BLaER1 treated with 17β-estradiol and CSF1 and Interleukin-3, amounts not matched to agents 10 nM and 100 nM (cell line): ENCODE measurements around the gene KCNK18.
A peak's percentile ranks its signal among the peaks of the same experiment; 100 is the strongest.
"Not testable (repeated sequence)": the region's sequence is repeated elsewhere in the genome, so short reads cannot be mapped to it uniquely, and the experiment has no call there.

Experiments
- H3K27ac ChIP-seq, 11 experiments: shearing (Covaris generic); formaldehyde crosslinking; 2 replicates each; pipeline ENCODE4 v1.8.1; 2022
- H3K27me3 ChIP-seq, 11 experiments: shearing (Covaris generic); formaldehyde crosslinking; 2 replicates each; pipeline ENCODE4 v1.8.1; 2022
- H3K36me3 ChIP-seq, 11 experiments: shearing (Covaris generic); formaldehyde crosslinking; 2 replicates each; pipeline ENCODE4 v1.8.1; 2022
- H3K4me1 ChIP-seq, 10 experiments: shearing (Covaris generic); formaldehyde crosslinking; 2 replicates each; pipeline ENCODE4 v1.8.1; 2022
- H3K4me2 ChIP-seq, 11 experiments: shearing (Covaris generic); formaldehyde crosslinking; 2 replicates each; pipeline ENCODE4 v1.8.1; 2022
- H3K4me3 ChIP-seq, 10 experiments: shearing (Covaris generic); formaldehyde crosslinking; 2 replicates each; pipeline ENCODE4 v1.8.1; 2022
- H3K9ac ChIP-seq, 11 experiments: shearing (Covaris generic); formaldehyde crosslinking; 2 replicates each; pipeline ENCODE4 v1.8.1; 2022
- H3K9me3 ChIP-seq, 11 experiments: shearing (Covaris generic); formaldehyde crosslinking; replicated peaks in 1 of 11; 2 replicates each; pipeline ENCODE4 v1.8.1; 2022
- H4K20me1 ChIP-seq, 11 experiments: shearing (Covaris generic); formaldehyde crosslinking; 2 replicates each; pipeline ENCODE4 v1.8.1; 2022
- Cebpa-rat ChIP-seq, 11 experiments: shearing (Covaris generic); IDR thresholded peaks; 2 replicates each; pipeline ENCODE4 v1.8.1; 2022

KCNK18 gene

DNA sequence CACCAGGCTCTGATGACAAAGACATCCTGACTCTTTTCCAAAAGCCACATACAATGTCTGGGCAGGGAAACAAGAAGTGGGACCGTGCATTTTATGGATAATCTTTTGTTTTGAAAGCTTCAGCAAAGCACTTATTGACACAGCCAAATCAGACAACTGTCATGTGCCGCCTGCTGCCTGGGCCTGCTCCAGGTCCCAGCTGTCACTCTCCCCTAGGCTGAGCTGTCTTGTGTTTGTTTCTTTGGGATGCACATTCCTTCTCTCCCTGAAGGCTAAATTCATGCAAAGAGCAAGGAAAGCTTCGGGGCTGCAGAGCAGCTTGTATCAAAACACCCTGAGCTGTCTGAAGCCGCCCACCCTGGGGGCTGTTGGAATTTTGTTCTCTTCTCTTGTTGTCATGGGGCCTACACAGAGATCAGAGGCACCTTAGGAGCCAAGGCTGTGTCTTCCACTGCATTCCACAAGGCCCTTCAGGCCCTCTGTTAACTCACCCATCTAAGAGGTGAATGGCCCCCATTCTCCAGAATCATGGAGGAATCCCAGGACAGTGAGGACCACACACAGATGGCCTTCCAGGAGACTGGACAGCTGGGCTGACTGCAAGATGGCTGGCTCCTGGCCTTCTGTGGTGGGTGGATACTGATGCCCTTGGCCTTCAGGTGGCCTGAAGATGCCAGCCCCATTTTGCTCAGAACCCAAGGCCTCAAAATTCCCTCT is 25.8 kb downstream of the KCNK18 start:
- no peak for TF ChIP-seq Cebpa-rat (IDR thresholded peaks at IDR 0.05)
- Histone ChIP-seq H3K4me2 (no peak overlapping the region), H4K20me1 (no peaks in the 10 kb centered on the region; a peak in 1 of 22 replicates), H3K9me3 (no peaks in the 10 kb centered on the region), H3K27me3 (no peaks in the 10 kb centered on the region), H3K4me1 (peaks cover 0 to 10% (median 8%) of the 10 kb centered on the region in 10 experiments; a peak in 15 of 20 replicates), H3K4me3 (no peak overlapping the region), H3K27ac (no peak overlapping the region), H3K9ac (no peak overlapping the region), H3K36me3 (no peaks in the 10 kb centered on the region)

DNA sequence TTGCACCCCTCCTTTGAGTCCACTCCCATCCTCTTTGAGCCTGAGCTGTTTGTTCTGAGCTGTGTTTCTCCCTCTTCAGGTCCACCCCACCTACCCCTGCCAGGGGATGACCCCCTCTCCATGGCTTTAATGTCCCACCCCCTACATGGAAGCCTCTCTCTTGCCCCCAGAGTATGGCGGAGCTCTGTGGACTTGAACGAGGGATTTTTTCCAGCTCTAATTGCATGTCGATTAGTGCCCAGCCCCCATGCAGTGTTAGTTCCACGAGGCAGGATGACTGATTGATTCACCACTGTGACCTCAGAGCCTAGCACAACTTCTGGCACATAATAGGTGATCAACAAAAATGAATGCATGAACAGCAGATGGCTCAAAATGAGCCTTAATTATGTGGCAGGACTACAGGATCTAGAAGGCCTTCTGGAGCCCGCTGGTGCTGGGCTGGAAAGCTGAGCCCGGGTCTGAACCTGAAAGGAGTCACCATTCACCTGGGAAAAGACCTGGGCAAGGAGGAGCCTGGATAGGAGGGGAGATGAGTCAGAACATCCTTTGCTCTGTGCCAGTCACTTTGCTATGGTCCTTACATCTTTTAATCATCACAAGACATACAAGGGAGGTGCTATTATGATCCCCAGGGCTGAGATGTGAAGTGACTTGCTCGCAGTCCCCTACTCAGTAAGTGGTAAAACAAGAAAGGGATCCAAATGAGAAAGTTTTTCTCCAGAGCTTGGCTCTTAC is 26.6 kb downstream of the KCNK18 start:
- Histone ChIP-seq H3K27me3 (no peaks in the 10 kb centered on the region), H3K9me3 (peaks cover 0 to 2% (median 0%) of the 10 kb centered on the region in 11 experiments; a peak in 1 of 22 replicates), H3K27ac (no peak overlapping the region), H3K36me3 (no peaks in the 10 kb centered on the region), H3K4me2 (no peak overlapping the region), H3K4me1 (peaks cover 0 to 10% (median 8%) of the 10 kb centered on the region in 10 experiments; a peak in 15 of 20 replicates), H4K20me1 (no peaks in the 10 kb centered on the region; a peak in 1 of 22 replicates), H3K4me3 (no peak overlapping the region), H3K9ac (no peak overlapping the region)
- TF ChIP-seq Cebpa-rat (IDR thresholded peaks at IDR 0.05), result no peak

DNA sequence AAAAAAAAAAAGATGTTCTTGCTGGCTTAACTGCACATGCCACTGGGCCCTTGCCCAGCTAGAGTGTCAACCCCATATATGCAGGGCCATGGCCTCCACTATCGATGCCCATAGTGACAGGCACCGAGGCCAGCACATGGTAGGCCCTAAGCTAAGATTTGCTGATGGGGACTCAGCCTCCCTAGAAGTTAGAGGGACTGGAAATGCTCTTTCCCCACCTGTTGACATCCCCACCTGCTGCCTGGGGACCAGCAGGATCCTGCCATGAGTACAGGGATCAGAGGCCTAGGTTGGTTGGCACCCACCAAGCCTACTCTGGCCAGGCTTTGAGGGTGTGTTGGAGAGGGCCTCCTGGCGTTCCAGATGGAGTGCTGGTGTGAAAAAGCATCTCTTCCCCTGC is 27.6 kb downstream of the KCNK18 start:
- TF ChIP-seq Cebpa-rat (IDR thresholded peaks at IDR 0.05), result no peak
- Histone ChIP-seq H3K36me3 (no peaks in the 10 kb centered on the region), H3K27me3 (no peaks in the 10 kb centered on the region)

DNA sequence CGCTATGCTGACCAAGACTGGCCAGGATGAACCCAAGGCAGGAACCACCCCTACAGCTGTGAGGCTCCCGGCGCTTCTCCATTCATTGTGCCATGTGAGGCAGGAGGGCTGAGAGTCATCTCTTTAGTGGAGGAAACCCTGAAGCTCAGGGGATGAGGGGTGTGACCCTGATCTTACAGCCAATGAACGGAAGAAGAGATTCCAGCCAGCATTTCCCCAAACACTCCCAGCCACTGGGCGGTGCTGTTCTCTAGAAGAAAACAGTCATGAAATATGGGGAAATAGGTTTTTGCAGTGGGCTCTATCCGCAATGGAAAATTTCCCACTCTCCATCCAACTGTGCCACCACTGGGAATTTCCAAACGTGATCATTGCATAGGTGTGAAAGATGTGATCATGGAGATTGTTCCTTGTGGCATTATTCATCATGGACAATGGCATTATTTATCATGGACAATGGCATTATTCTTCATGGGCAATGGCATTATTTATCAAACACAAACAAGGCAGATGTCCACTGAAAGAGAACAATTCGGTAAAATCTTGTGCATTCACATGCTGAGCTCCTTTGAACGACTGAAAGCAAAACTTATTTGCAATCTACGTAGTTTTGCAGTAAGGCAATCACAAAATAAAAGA is 29.6 kb downstream of the KCNK18 start:
- Histone ChIP-seq H3K27me3 (no peaks in the 10 kb centered on the region), H3K4me3 (no peak overlapping the region), H3K9me3 (peaks cover 6 to 19% (median 11%) of the 10 kb centered on the region in 11 experiments; a peak in 14 of 22 replicates), H3K4me2 (no peak overlapping the region), H3K36me3 (no peaks in the 10 kb centered on the region), H3K9ac (no peak overlapping the region), H3K27ac (no peak overlapping the region), H3K4me1 (no peaks in the 10 kb centered on the region), H4K20me1 (no peaks in the 10 kb centered on the region)
- TF ChIP-seq Cebpa-rat (IDR thresholded peaks at IDR 0.05), result no peak

More for the DNA sequence above, 27.6 kb downstream of the KCNK18 start:
- Histone ChIP-seq H3K4me2 (no peak overlapping the region), H3K4me1 (peaks cover 0 to 10% (median 8%) of the 10 kb centered on the region in 10 experiments; a peak in 15 of 20 replicates), H3K4me3 (no peak overlapping the region), H4K20me1 (no peaks in the 10 kb centered on the region; a peak in 1 of 22 replicates), H3K9ac (no peak overlapping the region), H3K9me3 (peaks cover 4 to 12% (median 5%) of the 10 kb centered on the region in 11 experiments; a peak in 14 of 22 replicates), H3K27ac (no peak overlapping the region)

DNA sequence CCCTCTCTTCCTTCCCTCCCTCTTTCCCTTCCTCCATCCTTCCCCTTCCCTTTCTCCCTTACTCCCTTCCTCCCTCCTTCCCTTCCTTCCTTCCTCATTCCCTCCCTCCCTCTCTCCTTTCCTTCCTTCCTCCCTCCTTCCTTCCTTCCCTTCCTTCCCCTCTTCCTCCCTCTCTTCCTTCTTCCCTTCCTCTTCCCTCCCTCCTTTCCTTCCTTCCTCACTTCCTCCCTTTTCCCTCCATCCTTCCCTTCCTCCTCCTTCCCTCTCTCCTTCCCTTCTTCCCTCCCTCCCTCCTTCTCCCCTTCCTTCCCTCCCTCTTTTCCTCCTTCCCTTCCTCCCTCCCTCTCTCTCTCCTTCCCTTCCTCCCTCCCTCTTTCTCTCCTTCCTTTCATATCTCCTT is 30.9 kb downstream of the KCNK18 start:
- Histone ChIP-seq H3K9ac (no peak overlapping the region), H3K4me2 (no peak overlapping the region), H3K9me3 (peaks cover 6 to 19% (median 11%) of the 10 kb centered on the region in 11 experiments; a peak in 14 of 22 replicates), H3K27me3 (no peaks in the 10 kb centered on the region), H3K27ac (no peak overlapping the region), H3K4me3 (no peak overlapping the region), H4K20me1 (no peaks in the 10 kb centered on the region), H3K36me3 (no peaks in the 10 kb centered on the region), H3K4me1 (no peaks in the 10 kb centered on the region)
- no peak for TF ChIP-seq Cebpa-rat (IDR thresholded peaks at IDR 0.05)

DNA sequence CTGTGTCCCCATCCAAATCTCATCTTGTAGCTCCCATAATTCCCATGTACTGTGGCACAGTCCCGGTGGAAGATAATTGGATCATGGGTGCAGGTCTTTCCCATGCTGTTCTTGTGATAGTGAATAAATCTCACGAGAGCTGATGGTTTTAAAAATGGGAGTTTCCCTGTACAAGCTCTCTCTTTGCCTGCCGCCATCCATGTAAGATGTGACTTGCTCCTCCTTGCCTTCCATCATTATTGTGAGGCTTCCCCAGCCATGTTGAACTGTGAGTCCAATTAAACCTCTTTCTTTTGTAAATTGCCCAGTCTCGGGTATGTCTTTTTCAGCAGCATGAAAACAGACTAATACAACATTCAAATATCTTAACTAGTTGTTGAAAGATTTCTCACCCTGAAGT is 32.8 kb downstream of the KCNK18 start:
- not testable (repeated sequence) for H3K27me3 ChIP-seq, H3K4me1 ChIP-seq, H4K20me1 ChIP-seq, H3K27ac ChIP-seq, H3K36me3 ChIP-seq, H3K4me2 ChIP-seq, H3K9ac ChIP-seq, H3K4me3 ChIP-seq
- H3K9me3 ChIP-seq, result peaks cover 6 to 19% (median 11%) of the 10 kb centered on the region in 11 experiments; a peak in 14 of 22 replicates

DNA sequence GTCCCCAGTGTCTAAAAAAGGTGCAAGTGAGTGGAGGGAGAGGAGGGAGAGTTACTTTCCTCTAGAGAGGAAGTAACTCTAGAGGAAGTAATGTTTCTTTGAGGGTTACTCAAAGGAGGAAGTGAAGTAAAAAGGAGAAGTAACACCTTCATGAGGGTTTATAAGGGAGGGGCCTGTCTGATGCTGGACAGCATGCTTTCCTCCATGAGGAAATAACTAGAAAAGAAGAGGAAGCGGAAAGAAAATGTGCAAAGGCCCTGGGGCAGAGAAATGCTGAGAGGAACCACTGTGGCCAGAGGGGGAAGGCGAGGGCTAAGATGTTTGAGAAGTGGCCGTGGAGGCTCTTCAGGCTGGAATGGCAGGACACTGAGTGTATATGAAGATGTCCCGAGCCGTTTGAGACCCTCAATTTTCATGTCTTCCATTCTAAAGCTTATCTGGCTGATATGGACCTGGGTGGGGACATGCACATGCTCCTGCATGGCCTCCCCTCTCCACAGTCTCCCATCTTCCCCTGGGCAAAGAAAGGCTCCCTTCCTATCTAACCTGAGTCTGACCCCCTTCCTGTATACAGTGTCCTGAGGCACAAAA is 40.2 kb downstream of the KCNK18 start:
- Histone ChIP-seq H3K27me3 (peaks cover 21 to 30% (median 27%) of the 10 kb centered on the region in 11 experiments), H3K4me3 (no peak overlapping the region), H3K9ac (no peak overlapping the region), H4K20me1 (peaks cover 0 to 8% (median 0%) of the 10 kb centered on the region in 11 experiments; a peak in 1 of 22 replicates), H3K36me3 (no peaks in the 10 kb centered on the region), H3K4me2 (peak overlapping the region in 9 of 11 experiments; percentile 7 to 38 (median 31); a peak in 8 of 22 replicates), H3K27ac (peak overlapping the region in 2 of 11 experiments; percentile 13 to 23; a peak in 2 of 22 replicates), H3K9me3 (peaks cover 4 to 18% (median 5%) of the 10 kb centered on the region in 11 experiments; a peak in 18 of 22 replicates), H3K4me1 (peaks cover 6 to 29% (median 24%) of the 10 kb centered on the region in 10 experiments; a peak in 17 of 20 replicates)
- no peak for TF ChIP-seq Cebpa-rat (IDR thresholded peaks at IDR 0.05)

DNA sequence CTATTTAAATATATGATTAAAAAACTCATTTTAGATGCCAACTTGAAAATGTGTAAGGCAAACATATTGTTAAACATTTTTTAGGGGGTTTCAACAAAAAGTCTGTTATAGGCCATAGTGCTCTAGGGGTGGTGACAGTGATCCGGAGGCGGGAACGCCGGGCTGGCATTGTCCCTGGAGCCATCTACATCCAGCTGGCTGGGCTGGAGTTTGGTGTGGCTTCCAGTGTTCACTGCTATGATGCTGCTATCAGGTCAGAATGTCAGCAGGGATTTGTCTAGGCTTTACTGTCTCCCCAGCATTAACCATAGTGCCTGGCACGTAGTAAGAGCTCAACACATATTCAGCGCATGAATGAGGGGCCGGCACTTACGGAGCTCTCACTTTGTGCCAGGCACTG is 41.8 kb downstream of the KCNK18 start:
- Histone ChIP-seq H3K4me3 (no peak overlapping the region), H3K36me3 (no peaks in the 10 kb centered on the region), H3K27me3 (peaks cover 30 to 42% (median 37%) of the 10 kb centered on the region in 11 experiments), H3K4me2 (peak overlapping the region in 8 of 11 experiments; percentile 26 to 73 (median 68); a peak in 15 of 22 replicates), H3K9ac (no peak overlapping the region), H3K9me3 (peaks cover 4 to 18% (median 5%) of the 10 kb centered on the region in 11 experiments; a peak in 18 of 22 replicates), H4K20me1 (peaks cover 0 to 8% (median 0%) of the 10 kb centered on the region in 11 experiments; a peak in 1 of 22 replicates), H3K4me1 (peaks cover 6 to 29% (median 24%) of the 10 kb centered on the region in 10 experiments; a peak in 17 of 20 replicates), H3K27ac (peak overlapping the region in 4 of 11 experiments; percentile 3 to 43 (median 22); a peak in 5 of 22 replicates)
- TF ChIP-seq Cebpa-rat (IDR thresholded peaks at IDR 0.05), result no peak
